HG03457 (cell line): ENCODE results near the gene TBC1D7.

Experiments used
- ATAC-seq: cut with Tn5 transposase; IDR thresholded peaks from one replicate; pipeline ENCODE4 v1.9.1; 2021; ENCODE audit warnings: moderate number of reproducible peaks; ENCODE audit not compliant: unreplicated experiment

TBC1D7 gene

GRCh38 chr6:13296536-13296997 is 31.8 kb downstream of the TBC1D7 start:
- ATAC-seq: no peak

- no peak for ATAC-seq
Measured at GRCh38 chr6:13295576-13295975, 32.8 kb downstream of the TBC1D7 start.

GRCh38 chr6:13294499-13295069 is 33.8 kb downstream of the TBC1D7 start:
- no peak for ATAC-seq

GRCh38 chr6:13292774-13293173 is 35.6 kb downstream of the TBC1D7 start:
- ATAC-seq: no peak

GRCh38 chr6:13290335-13290734 is 38.0 kb downstream of the TBC1D7 start:
- ATAC-seq: no peak

GRCh38 chr6:13289789-13290318 is 38.5 kb downstream of the TBC1D7 start:
- ATAC-seq: no peak

GRCh38 chr6:13288969-13289391 is 39.4 kb downstream of the TBC1D7 start:
- ATAC-seq: no peak

GRCh38 chr6:13288481-13288880 is 39.9 kb downstream of the TBC1D7 start:
- no peak for ATAC-seq

- no peak for ATAC-seq
Measured at GRCh38 chr6:13287104-13287503, 41.2 kb downstream of the TBC1D7 start.

- ATAC-seq: no peak
Measured at GRCh38 chr6:13286181-13286580, 42.2 kb downstream of the TBC1D7 start.

GRCh38 chr6:13285705-13286104 is 42.6 kb downstream of the TBC1D7 start:
- no peak for ATAC-seq

GRCh38 chr6:13284646-13285045 is 43.7 kb downstream of the TBC1D7 start:
- ATAC-seq: no peak

GRCh38 chr6:13283331-13283730 is 45.0 kb downstream of the TBC1D7 start:
- no peak for ATAC-seq

- ATAC-seq: no peak
Measured at GRCh38 chr6:13282393-13283069, 45.8 kb downstream of the TBC1D7 start.

- ATAC-seq: no peak
Measured at GRCh38 chr6:13281686-13282085, 46.7 kb downstream of the TBC1D7 start.

GRCh38 chr6:13280254-13280653 is 48.1 kb downstream of the TBC1D7 start:
- ATAC-seq: no peak

- ATAC-seq: no peak
Measured at GRCh38 chr6:13278991-13279390, 49.3 kb downstream of the TBC1D7 start.

GRCh38 chr6:13278164-13278563 is 50.2 kb downstream of the TBC1D7 start:
- ATAC-seq: no peak

- ATAC-seq: no peak
Measured at GRCh38 chr6:13277231-13277630, 51.1 kb downstream of the TBC1D7 start.

GRCh38 chr6:13275435-13275989 is 52.8 kb downstream of the TBC1D7 start:
- no peak for ATAC-seq

- ATAC-seq: no peak
Measured at GRCh38 chr6:13274707-13275434, 53.5 kb downstream of the TBC1D7 start.
